Gastrocnemius medialis (tissue), 4 donors: Measurements from ENCODE around the gene AFDN.

Experiments
- CTCF ChIP-seq, 5 experiments: fragments of 450-650 bp in 3 of 5; fragments of 200-600 bp in 2 of 5; sonication (generic) in 2 of 5; IDR thresholded peaks in 4 of 5; conservative IDR thresholded peaks in 1 of 5; 1 replicate in 4 of 5; 2 replicates in 1 of 5; pipeline ENCODE4 v1.5.1; 2016 to 2019; ENCODE audit warnings: antibody characterized with exemption in 5 of 5, mild to moderate bottlenecking in 3 of 5, moderate library complexity in 3 of 5
- POLR2A ChIP-seq, 2 donors: fragments of 450-650 bp; IDR thresholded peaks; one replicate each; pipeline ENCODE4 v1.6.1; 2017; ENCODE audit warnings: antibody characterized with exemption in 2 of 2, mild to moderate bottlenecking in 2 of 2, moderate library complexity in 2 of 2

- no peak for TF ChIP-seq POLR2A (IDR thresholded peaks at IDR 0.05)
- no peak for TF ChIP-seq CTCF (IDR thresholded peaks at IDR 0.05 in 4 of 5, conservative IDR thresholded peaks at IDR 0.05 in 1 of 5)
These were observed 100.5 kb downstream of the AFDN start for GRCh38 chr6:167927246-167927645.
